ENCODE measurements around the gene XRCC4.

XRCC4 gene

GRCh38 chr5:83285661-83286398 lies 208.5 kb downstream of the XRCC4 start:
- TF ChIP-seq BHLHE40 (IDR thresholded peaks at IDR 0.05; ENCODE audit: borderline replicate concordance) (no peak), ARNT (IDR thresholded peaks at IDR 0.05) (no peak), NFRKB (IDR thresholded peaks at IDR 0.05) (no peak), L3MBTL2 (conservative IDR thresholded peaks at IDR 0.05) (no peak), SUZ12 (IDR thresholded peaks at IDR 0.05) (no peak), FOXM1 (IDR thresholded peaks at IDR 0.05; ENCODE audit: borderline replicate concordance) (no peak), SP1 (IDR thresholded peaks at IDR 0.05) (no peak), ELF4 (IDR thresholded peaks at IDR 0.05) (no peak), HDGF (IDR thresholded peaks at IDR 0.05; ENCODE audit: borderline replicate concordance) (no peak), LEF1 (IDR thresholded peaks at IDR 0.05; ENCODE audit: borderline replicate concordance) (no peak), FOXA1 (IDR thresholded peaks at IDR 0.05) (no peak)
- no peak for DNase-seq (ENCODE audit: extremely low spot score)
- ChIA-PET POLR2A (no interaction called here), CTCF (no interaction called here)

- DNase-seq (ENCODE audit: extremely low spot score) = no peak
- POLR2A ChIA-PET = no interaction called here
- no peak for TF ChIP-seq ARNT (IDR thresholded peaks at IDR 0.05)
- TF ChIP-seq NFRKB (IDR thresholded peaks at IDR 0.05) = no peak
- no peak for TF ChIP-seq CTBP1 (IDR thresholded peaks at IDR 0.05; ENCODE audit: borderline replicate concordance)
- no peak for TF ChIP-seq SUZ12 (IDR thresholded peaks at IDR 0.05)
- CTCF ChIA-PET = interaction anchor here (0.6 kb wide), 1 partner anchor 142 kb away, joined by 3 read pairs; no protein-coding TSS in a partner anchor
Observed at GRCh38 chr5:83294246-83294645, 216.9 kb downstream of the XRCC4 start.

DNA sequence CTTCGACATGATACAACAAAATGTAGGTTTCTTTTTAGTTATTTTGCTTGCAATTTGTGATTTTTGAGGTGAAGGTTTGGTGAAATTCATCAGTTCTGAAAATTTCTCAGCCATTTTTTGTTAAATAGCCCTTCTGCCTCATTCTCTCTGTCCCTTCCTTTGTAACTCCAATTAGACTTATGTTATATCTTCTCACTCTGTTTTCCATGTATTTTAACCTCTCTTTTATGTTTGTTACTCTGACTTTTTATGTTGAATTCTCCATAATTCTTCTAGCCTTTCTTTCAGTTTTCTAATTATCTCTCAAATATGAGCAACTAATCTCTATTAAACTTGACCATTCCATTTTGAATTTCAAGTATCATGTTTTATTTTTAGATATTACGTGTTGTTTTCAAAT lies 222.0 kb downstream of the XRCC4 start:
- DNase-seq (ENCODE audit: extremely low spot score) = no peak
- TF ChIP-seq BHLHE40 (IDR thresholded peaks at IDR 0.05; ENCODE audit: borderline replicate concordance) = no peak
- TF ChIP-seq SP1 (IDR thresholded peaks at IDR 0.05) = no peak
- no peak for TF ChIP-seq NFRKB (IDR thresholded peaks at IDR 0.05)
- no peak for TF ChIP-seq HDGF (IDR thresholded peaks at IDR 0.05; ENCODE audit: borderline replicate concordance)
- TF ChIP-seq CTBP1 (IDR thresholded peaks at IDR 0.05; ENCODE audit: borderline replicate concordance) = no peak
- TF ChIP-seq LEF1 (IDR thresholded peaks at IDR 0.05; ENCODE audit: borderline replicate concordance) = no peak
- TF ChIP-seq L3MBTL2 (conservative IDR thresholded peaks at IDR 0.05) = no peak
- CTCF ChIA-PET = interaction anchor here (0.7 kb wide), 1 partner anchor 14 kb away, joined by 3 read pairs; no protein-coding TSS in a partner anchor
- POLR2A ChIA-PET = no interaction called here

- no peak for TF ChIP-seq LEF1 (IDR thresholded peaks at IDR 0.05; ENCODE audit: borderline replicate concordance)
- TF ChIP-seq BHLHE40 (IDR thresholded peaks at IDR 0.05; ENCODE audit: borderline replicate concordance) = no peak
- no peak for TF ChIP-seq FOXA1 (IDR thresholded peaks at IDR 0.05)
- TF ChIP-seq SP1 (IDR thresholded peaks at IDR 0.05) = no peak
- TF ChIP-seq ARNT (IDR thresholded peaks at IDR 0.05) = no peak
- no peak for TF ChIP-seq TARDBP (IDR thresholded peaks at IDR 0.05)
- TF ChIP-seq SUZ12 (IDR thresholded peaks at IDR 0.05) = no peak
- TF ChIP-seq FOXK2 (IDR thresholded peaks at IDR 0.05) = no peak
- no peak for TF ChIP-seq FOXM1 (IDR thresholded peaks at IDR 0.05; ENCODE audit: borderline replicate concordance)
- no peak for TF ChIP-seq HDGF (IDR thresholded peaks at IDR 0.05; ENCODE audit: borderline replicate concordance)
- TF ChIP-seq ELF4 (IDR thresholded peaks at IDR 0.05) = no peak
- TF ChIP-seq ZNF384 (IDR thresholded peaks at IDR 0.05) = no peak
- TF ChIP-seq, protein P1, sequence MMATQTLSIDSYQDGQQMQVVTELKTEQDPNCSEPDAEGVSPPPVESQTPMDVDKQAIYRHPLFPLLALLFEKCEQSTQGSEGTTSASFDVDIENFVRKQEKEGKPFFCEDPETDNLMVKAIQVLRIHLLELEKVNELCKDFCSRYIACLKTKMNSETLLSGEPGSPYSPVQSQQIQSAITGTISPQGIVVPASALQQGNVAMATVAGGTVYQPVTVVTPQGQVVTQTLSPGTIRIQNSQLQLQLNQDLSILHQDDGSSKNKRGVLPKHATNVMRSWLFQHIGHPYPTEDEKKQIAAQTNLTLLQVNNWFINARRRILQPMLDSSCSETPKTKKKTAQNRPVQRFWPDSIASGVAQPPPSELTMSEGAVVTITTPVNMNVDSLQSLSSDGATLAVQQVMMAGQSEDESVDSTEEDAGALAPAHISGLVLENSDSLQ (IDR thresholded peaks at IDR 0.05) = no peak
- no peak for TF ChIP-seq CTBP1 (IDR thresholded peaks at IDR 0.05; ENCODE audit: borderline replicate concordance)
- no peak for TF ChIP-seq NFRKB (IDR thresholded peaks at IDR 0.05)
- ChIA-PET CTCF (no interaction called here), POLR2A (no interaction called here)
- no peak for DNase-seq (ENCODE audit: extremely low spot score)
Observed at GRCh38 chr5:83306572-83307241, 229.4 kb downstream of the XRCC4 start.

- POLR2A ChIA-PET = no interaction called here
- CTCF ChIA-PET = no interaction called here
- no peak for DNase-seq (ENCODE audit: extremely low spot score)
- no peak for TF ChIP-seq TARDBP (IDR thresholded peaks at IDR 0.05)
- TF ChIP-seq HDGF (IDR thresholded peaks at IDR 0.05; ENCODE audit: borderline replicate concordance) = no peak
- TF ChIP-seq FOXK2 (IDR thresholded peaks at IDR 0.05) = no peak
- no peak for TF ChIP-seq FOXM1 (IDR thresholded peaks at IDR 0.05; ENCODE audit: borderline replicate concordance)
- no peak for TF ChIP-seq ZNF384 (IDR thresholded peaks at IDR 0.05)
- no peak for TF ChIP-seq CTBP1 (IDR thresholded peaks at IDR 0.05; ENCODE audit: borderline replicate concordance)
- TF ChIP-seq BHLHE40 (IDR thresholded peaks at IDR 0.05; ENCODE audit: borderline replicate concordance) = no peak
- TF ChIP-seq, protein P1 (IDR thresholded peaks at IDR 0.05) = no peak
- no peak for TF ChIP-seq L3MBTL2 (conservative IDR thresholded peaks at IDR 0.05)
- TF ChIP-seq SUZ12 (IDR thresholded peaks at IDR 0.05) = no peak
- no peak for TF ChIP-seq NFRKB (IDR thresholded peaks at IDR 0.05)
- no peak for TF ChIP-seq SP1 (IDR thresholded peaks at IDR 0.05)
- TF ChIP-seq LEF1 (IDR thresholded peaks at IDR 0.05; ENCODE audit: borderline replicate concordance) = no peak
- no peak for TF ChIP-seq FOXA1 (IDR thresholded peaks at IDR 0.05)
Observed at GRCh38 chr5:83312663-83313062, 235.3 kb downstream of the XRCC4 start.

DNA sequence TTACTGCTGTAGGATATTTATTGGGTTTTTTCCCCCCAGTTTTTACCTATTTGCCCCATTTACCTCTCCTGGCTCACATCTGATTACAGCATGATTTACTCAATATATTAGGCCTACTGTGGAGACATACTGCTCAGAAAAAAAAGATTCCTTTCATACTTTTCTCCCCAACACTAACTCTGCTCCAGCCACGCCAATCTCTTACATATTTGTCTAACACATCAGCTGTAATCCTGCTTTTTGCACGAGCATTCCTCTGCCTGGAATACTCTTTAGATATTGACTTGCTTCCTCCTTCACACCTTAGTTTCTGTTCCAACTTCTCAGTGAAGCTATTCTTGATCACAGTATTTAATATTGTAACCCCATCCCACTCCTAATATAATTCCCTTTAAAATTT lies 236.1 kb downstream of the XRCC4 start:
- CTCF ChIA-PET = interaction anchor here (0.5 kb wide), 1 partner anchor 14 kb away, joined by 3 read pairs; no protein-coding TSS in a partner anchor
- no peak for TF ChIP-seq SUZ12 (IDR thresholded peaks at IDR 0.05)
- no peak for TF ChIP-seq LEF1 (IDR thresholded peaks at IDR 0.05; ENCODE audit: borderline replicate concordance)
- TF ChIP-seq, protein P1 (IDR thresholded peaks at IDR 0.05) = no peak
- no peak for TF ChIP-seq FOXK2 (IDR thresholded peaks at IDR 0.05)
- no peak for TF ChIP-seq NFRKB (IDR thresholded peaks at IDR 0.05)
- no peak for TF ChIP-seq ELF4 (IDR thresholded peaks at IDR 0.05)
- TF ChIP-seq BHLHE40 (IDR thresholded peaks at IDR 0.05; ENCODE audit: borderline replicate concordance) = no peak
- no peak for TF ChIP-seq FOXA1 (IDR thresholded peaks at IDR 0.05)
- no peak for TF ChIP-seq HDGF (IDR thresholded peaks at IDR 0.05; ENCODE audit: borderline replicate concordance)
- TF ChIP-seq ZNF384 (IDR thresholded peaks at IDR 0.05) = no peak
- no peak for TF ChIP-seq ARNT (IDR thresholded peaks at IDR 0.05)
- no peak for TF ChIP-seq CTBP1 (IDR thresholded peaks at IDR 0.05; ENCODE audit: borderline replicate concordance)
- no peak for TF ChIP-seq TARDBP (IDR thresholded peaks at IDR 0.05)
- POLR2A ChIA-PET = no interaction called here
- DNase-seq (ENCODE audit: extremely low spot score) = no peak
